ENCODE results near the gene MYO5B. TPM values are rescaled to one million over a fixed set of nuclear protein-coding genes. Genes with fewer than 3 reads are reported as not detected.

MYO5B gene
- total RNA-seq, 1 experiment from 2014 or later: 31.6 TPM

DNA sequence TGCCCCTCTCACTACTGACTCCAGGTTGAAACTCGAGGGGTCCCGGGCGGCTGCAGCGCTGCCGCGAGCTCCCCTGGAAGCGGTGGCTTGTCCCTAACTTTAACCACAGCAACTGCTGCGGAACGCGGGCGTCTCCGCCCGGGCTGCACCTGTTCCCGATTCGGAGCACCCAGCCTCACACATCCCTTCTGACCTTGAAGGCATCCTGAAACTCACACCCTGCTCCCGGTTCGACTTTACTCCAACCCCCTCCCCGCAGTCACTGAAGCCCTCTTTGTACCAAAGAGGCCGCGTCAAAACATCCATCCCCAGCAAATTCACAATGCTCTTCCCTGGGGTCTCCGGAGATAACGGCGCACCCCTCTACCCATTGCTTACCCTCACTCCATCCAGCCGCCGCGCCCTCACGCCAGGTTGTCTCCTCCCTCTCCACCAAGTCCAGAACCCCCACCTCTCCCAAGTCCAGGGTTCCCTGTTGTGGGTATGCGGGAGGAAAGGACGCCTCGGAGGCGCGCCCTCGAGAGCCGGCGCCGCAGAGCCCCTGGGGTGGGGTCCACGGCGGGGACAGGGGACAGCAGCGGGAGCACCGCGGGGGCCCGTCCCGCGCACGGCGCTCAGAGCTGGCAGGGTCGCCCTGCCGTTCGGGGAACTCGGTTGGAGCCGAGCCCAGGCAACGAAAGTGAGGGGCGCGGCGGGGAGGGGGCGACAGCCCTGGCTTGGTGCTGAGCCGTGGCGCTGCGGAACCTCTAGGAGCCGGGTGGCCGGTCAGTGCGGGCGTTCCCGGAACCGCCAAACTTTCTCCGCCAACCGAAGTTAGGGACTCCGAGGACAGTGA is 934 bp downstream of the MYO5B start:
- peaks cover 14% of the 10 kb centered on the region for H3K27me3 ChIP-seq
- no peaks in the 10 kb centered on the region for H3K36me3 ChIP-seq
- no peak for DNase-seq
- H3K9me3 ChIP-seq: no peaks in the 10 kb centered on the region
- H3K4me3 ChIP-seq: peak overlapping the region; percentile 17; the same call in 1 of the 2 replicates

DNA sequence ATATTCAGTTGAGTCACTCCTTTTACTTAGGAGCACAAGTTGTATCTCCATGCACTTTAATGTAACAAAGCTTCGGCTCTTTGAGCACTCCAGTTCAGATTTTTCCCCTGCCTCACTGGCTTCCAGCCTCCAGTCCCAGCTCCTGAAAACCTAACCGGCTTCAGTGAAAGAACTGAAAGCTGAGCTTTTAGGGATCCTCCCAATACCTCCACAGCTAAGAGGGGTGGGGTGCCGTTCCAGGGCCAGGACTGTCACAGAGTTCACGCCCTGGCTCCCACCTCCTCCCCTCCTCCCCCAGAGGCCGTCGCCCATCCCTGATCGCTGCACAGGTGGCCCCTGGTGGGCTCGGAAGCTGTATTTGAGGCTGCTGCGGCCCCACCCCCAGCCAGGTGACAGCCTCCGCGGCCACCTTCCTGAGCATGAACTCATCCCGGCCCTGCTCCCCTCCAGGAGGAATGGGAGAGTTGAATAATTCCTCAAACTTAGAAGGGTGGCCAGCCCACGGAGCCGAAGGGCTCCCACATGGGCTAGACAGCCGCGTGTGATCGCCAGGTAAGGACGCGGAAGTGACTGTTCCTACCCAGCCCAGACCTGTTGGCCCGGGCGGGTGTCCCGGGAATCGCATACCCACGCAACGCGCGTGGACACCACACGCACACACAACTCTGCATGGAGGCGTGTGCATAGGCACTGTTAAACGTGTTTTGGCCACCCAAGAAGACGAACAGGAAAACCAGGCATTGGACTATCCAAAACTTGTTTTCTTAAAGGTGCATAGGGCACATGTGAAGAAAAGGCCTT is 1.8 kb downstream of the MYO5B start:
- no peaks in the 10 kb centered on the region for H3K9me3 ChIP-seq
- peaks cover 14% of the 10 kb centered on the region for H3K27me3 ChIP-seq
- H3K36me3 ChIP-seq: no peaks in the 10 kb centered on the region
- DNase-seq: no peak
- H3K4me3 ChIP-seq: no peak overlapping the region

DNA sequence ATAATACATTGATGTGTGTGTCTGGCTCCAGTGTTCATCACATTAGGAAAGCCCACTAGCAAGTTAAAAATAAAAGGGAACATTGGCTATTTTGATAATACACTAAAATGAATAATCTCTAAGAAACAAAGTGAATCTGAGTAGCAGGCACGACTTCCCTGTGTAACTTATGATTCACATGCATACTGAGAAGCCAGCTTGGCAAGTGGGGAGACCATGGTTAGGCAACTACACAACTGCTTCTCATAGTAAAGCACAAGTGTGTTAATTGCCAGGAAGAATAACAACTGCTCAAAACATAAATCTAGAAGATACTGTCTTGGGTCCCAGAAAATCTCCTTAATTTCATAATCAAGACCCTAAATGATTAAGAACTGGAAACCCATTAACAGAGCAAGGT is 4.0 kb downstream of the MYO5B start:
- no peak overlapping the region for H3K4me3 ChIP-seq
- no peaks in the 10 kb centered on the region for H3K9me3 ChIP-seq
- peaks cover 14% of the 10 kb centered on the region for H3K27me3 ChIP-seq
- DNase-seq: no peak
- H3K36me3 ChIP-seq: no peaks in the 10 kb centered on the region

DNA sequence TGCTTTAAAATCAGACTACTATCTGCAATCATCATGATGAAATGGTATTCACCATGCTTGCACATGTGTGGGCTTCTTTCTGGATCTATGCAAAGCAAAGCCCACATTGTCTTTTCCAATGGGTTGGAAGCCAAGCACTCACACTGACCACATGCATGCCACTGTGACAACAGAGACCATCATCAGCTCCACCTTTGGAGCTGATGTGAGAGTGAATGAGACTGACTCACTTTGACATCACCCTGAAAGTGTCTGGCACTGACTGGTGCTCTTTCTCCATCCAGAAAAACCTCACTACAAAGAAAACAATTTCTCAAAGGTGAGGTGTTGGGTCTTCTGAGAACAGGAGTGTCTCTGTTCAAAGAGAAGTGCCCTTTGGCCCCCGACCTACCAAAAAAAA is 4.7 kb downstream of the MYO5B start:
- peak; percentile 37 for DNase-seq
- Histone ChIP-seq H3K9me3 (no peaks in the 10 kb centered on the region), H3K36me3 (no peaks in the 10 kb centered on the region), H3K4me3 (no peak overlapping the region), H3K27me3 (peaks cover 11% of the 10 kb centered on the region)

DNA sequence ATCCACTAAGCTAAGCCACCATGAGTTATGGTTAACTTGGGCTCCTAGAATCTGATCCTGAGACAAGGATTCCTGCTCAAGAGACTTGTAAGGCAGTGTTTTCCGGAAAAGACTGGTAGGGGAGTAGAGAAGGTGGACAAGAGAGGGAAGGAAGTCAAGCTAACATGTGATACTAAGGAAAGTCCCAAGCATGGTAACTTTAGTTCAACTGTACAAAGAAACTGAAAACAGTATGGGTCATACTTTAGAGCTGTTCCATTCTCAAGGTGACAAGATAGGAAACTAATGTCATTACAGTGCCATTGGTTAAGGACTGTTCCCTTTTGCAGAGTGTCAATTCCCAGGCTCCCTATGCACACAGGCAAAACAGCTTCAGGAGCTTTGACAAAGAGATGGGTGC is 5.8 kb downstream of the MYO5B start:
- Histone ChIP-seq H3K4me3 (no peak overlapping the region), H3K36me3 (no peaks in the 10 kb centered on the region), H3K27me3 (peaks cover 8% of the 10 kb centered on the region), H3K9me3 (no peaks in the 10 kb centered on the region)
- DNase-seq: no peak

DNA sequence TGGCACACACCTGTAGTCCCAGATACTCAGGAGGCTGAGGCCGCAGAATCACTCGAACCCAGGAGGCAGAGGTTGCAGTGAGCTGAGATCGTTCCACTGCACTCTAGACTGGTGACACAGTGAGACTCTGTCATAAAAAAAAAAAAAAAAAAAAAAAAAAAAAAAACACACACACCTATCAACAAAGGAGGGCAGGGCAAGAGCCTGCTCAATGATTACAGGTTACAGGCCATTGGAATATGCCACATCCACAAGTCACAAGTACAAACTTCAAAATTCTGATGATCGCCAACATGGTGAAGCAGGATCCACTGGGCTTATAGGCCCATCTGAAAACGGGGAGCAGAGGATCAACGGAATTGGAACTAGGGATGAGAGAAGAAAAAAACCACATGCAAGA is 6.3 kb downstream of the MYO5B start:
- no peaks in the 10 kb centered on the region for H3K36me3 ChIP-seq
- no peak overlapping the region for H3K4me3 ChIP-seq
- peaks cover 3% of the 10 kb centered on the region; the same call in 1 of the 2 replicates for H3K27me3 ChIP-seq
- H3K9me3 ChIP-seq: no peaks in the 10 kb centered on the region
- DNase-seq: no peak

DNA sequence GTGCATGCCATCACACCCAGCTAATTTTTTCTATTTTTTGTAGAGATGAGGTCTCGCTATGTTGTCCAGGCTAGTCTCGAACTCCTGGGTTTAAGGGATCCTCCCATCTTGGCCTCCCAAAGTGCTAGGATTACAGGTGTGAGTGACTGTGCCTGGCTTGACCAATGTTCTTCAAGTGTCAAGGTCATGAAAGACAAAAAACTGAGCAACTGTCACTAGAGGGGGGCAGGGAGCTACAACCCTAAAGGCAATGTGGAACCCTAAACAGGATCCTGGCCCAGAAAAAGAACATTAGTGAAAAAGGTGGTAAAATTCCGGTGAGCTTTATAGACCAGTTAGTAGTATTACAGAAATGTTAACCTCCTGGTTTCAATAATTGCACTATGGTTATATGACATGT is 7.3 kb downstream of the MYO5B start:
- no peak for DNase-seq

DNA sequence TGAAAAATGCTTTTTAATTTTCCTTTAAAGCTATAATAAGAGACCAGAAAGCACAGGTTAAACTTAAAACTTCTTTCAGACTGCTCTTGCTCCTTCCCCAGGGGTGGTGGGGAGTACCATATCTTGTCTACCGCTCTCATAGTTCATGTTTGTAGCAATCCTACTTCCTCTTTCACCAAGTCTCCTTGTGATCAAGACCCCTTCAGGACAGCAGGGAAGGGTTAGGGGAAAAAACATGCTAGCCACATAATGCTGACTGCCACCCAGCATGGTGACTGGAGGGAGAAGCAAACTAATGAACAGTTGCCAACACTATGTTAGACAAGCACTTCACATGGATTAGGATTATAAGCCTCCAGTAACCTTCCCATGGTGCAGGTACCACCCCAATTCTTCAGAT is 8.6 kb downstream of the MYO5B start:
- no peak overlapping the region for H3K4me3 ChIP-seq
- H3K27me3 ChIP-seq: no peaks in the 10 kb centered on the region
- no peak for DNase-seq
- no peaks in the 10 kb centered on the region for H3K9me3 ChIP-seq
- no peaks in the 10 kb centered on the region for H3K36me3 ChIP-seq

More for the DNA sequence above, 7.3 kb downstream of the MYO5B start:
- Histone ChIP-seq H3K9me3 (no peaks in the 10 kb centered on the region), H3K36me3 (no peaks in the 10 kb centered on the region), H3K27me3 (no peaks in the 10 kb centered on the region), H3K4me3 (no peak overlapping the region)

DNA sequence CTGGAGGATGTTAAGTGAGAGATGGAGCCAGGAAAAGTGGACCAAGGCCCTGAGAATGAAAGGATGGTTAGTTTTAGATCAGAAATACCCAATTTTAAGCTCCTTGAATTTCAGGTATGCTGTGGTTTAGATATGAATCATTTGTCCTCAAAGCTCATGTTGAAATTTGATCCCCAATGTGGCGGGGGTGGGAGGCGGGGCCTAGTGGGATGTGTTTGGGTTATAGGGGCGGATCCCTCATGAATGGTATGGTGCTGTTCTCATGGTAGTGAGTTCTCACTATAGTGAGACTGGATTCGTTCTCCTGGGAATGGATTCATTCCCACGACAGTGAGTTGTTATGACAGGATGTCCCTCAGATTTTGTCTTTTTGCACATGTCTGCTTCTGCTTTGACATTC is 11.4 kb downstream of the MYO5B start:
- no peaks in the 10 kb centered on the region for H3K27me3 ChIP-seq
- H3K9me3 ChIP-seq: no peaks in the 10 kb centered on the region
- H3K36me3 ChIP-seq: no peaks in the 10 kb centered on the region
- DNase-seq: no peak
- H3K4me3 ChIP-seq: no peak overlapping the region

DNA sequence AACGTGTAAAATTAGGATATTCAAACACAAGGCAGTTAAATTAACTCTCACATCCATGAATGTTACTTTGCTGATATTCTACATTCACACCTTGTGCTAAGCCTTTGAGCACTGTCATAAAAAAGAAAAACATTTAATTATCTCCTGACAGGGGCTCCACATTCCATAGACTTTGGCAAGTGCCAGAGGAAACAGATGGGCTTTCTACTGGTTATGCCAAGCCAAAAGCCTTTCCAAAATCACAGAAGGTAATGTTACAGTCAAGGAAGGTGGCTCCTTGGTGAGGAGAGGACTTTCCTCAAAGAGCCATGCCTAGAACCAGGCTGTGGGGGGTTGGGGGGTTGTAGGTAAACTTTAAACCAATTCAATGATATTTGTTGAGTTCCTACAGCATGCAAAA is 12.4 kb downstream of the MYO5B start:
- no peak overlapping the region for H3K4me3 ChIP-seq
- no peak for DNase-seq
- H3K27me3 ChIP-seq: no peaks in the 10 kb centered on the region
- no peaks in the 10 kb centered on the region for H3K9me3 ChIP-seq
- H3K36me3 ChIP-seq: no peaks in the 10 kb centered on the region

DNA sequence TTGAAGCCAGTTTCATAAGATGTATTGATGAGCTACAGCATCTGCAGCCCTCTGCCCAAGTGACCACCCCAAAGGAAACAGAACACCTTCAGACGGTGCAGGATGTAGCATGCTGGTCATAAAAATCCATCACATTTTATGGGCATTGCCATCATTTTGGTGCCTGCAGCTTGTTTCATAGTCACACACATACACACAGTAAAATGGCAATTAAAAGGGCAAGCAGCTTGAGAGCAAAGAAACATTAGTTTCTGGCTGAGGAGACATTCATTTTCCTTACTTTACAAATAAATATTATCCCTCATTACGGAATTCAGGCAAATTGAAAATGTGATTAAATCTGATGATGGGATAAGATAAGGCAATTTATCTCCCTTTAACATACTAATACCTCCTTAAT is 13.4 kb downstream of the MYO5B start:
- no peak for DNase-seq
- no peaks in the 10 kb centered on the region for H3K27me3 ChIP-seq
- H3K4me3 ChIP-seq: no peak overlapping the region
- H3K9me3 ChIP-seq: no peaks in the 10 kb centered on the region
- H3K36me3 ChIP-seq: no peaks in the 10 kb centered on the region

DNA sequence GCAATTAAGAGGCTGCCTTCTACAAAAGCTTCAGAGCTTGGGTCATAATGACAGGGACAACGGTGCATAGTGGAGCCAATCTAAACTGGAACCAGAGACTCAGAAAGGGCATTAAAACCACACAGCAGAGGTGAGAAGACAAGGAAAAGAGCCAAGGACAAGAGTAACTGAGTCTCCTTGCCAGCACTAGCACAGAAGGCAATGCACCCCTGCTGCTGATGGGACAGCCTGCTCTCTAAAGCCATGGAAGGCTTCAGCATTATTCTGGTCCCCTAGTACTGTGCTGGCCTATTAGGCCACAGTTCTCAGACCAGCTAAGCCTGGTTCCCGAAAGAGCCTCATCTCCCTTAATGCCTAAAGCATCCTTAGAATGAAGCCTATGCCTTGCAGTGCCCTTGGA is 15.5 kb downstream of the MYO5B start:
- Histone ChIP-seq H3K9me3 (no peaks in the 10 kb centered on the region), H3K36me3 (no peaks in the 10 kb centered on the region), H3K27me3 (no peaks in the 10 kb centered on the region), H3K4me3 (no peak overlapping the region)
- no peak for DNase-seq

DNA sequence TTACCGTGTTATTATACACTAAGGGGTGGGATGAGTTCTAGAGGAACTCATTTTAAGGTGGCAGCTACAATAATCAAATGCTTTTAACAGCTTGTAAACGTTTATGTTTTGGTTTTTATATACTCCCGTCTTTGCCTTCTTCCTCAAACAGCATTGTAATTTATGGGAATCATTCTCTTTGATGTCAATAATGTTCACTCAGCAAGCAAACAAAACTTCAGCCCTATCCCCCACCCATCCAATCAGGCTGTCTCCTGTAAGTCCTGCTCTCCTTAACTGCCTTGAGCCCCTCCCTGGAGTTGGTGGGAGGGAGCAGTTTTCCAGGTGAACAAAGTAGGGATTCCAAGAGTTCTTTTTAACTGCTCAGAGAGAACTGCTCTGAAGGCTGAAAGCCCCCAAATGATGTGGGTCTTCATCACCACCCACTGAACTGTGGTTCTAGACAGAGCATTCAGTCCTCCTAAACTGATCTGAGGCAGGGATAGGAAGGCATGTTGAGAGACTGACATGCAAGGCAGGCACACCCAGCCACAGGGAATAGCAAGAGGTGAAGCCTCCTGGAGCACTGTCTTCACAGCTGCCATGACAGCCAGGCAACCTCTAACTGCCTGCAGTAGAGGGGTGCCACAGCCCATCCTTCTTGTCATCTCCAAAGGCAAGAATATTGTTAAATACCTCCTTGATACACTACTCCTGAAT is 17.5 kb downstream of the MYO5B start:
- H3K4me3 ChIP-seq: no peak overlapping the region
- DNase-seq: no peak

DNA sequence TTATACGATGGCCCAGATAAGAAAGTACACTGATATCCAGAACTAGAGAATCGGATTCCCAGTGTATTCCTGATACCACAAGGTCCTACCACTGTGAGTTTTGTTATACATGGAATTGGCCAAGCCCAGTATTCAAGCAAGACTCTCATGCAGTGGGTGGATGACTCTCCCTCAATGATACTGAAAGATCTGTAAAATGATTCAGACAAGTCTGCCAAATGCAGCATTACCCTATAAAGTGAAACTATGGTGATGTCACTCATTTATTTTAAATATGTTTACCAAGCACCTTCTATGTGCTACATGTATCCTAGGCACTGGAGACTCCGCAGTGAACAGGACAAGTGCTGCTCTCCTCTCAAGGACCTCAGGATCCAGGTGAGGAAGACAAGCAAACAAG is 22.6 kb downstream of the MYO5B start:
- H3K36me3 ChIP-seq: no peaks in the 10 kb centered on the region
- no peak for DNase-seq
- no peak overlapping the region for H3K4me3 ChIP-seq
- no peaks in the 10 kb centered on the region for H3K27me3 ChIP-seq
- no peaks in the 10 kb centered on the region for H3K9me3 ChIP-seq

More for the DNA sequence above, 17.5 kb downstream of the MYO5B start:
- Histone ChIP-seq H3K36me3 (no peaks in the 10 kb centered on the region), H3K9me3 (no peaks in the 10 kb centered on the region), H3K27me3 (no peaks in the 10 kb centered on the region)

DNA sequence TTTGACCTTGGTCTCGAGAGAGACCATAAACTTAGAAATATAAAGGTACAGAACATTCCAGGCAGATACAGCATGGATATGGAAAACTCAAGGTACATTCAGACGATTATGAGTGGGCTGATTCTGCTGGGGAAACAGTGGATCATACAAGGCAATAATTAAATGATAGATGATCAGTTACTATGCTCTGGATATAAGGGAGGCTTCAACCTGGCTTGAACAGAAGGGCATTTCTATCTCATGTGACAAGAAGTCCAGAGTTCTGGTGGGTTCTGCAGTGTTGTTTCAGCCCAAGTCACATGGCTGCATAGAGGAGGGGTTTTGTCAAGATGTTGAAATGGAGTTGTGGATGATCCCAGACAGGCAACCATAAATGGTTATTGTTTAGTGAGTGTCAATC is 23.5 kb downstream of the MYO5B start:
- Histone ChIP-seq H3K27me3 (no peaks in the 10 kb centered on the region), H3K9me3 (no peaks in the 10 kb centered on the region), H3K4me3 (no peak overlapping the region), H3K36me3 (no peaks in the 10 kb centered on the region)
- DNase-seq: no peak

DNA sequence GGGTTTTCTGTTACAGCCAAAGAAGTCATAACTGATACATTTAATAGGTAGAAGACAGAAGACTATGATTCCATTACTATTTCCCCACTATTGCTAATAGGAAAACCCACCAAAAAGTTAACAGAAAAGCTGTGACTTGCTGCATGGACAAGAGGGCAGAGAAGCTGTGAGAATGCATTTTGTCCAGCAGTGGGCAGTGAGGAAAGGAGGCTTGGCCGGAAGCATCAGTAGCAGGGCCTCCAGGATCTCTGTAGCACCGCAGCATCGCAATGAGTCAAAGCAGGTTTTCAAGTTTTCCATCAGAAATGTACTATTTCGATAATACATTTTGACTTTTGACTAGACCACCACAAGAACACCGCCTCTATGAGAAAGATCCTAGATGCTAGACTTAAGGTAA is 24.9 kb downstream of the MYO5B start:
- H3K9me3 ChIP-seq: no peaks in the 10 kb centered on the region
- no peaks in the 10 kb centered on the region for H3K27me3 ChIP-seq
- H3K4me3 ChIP-seq: no peak overlapping the region
- no peak for DNase-seq
- no peaks in the 10 kb centered on the region for H3K36me3 ChIP-seq

DNA sequence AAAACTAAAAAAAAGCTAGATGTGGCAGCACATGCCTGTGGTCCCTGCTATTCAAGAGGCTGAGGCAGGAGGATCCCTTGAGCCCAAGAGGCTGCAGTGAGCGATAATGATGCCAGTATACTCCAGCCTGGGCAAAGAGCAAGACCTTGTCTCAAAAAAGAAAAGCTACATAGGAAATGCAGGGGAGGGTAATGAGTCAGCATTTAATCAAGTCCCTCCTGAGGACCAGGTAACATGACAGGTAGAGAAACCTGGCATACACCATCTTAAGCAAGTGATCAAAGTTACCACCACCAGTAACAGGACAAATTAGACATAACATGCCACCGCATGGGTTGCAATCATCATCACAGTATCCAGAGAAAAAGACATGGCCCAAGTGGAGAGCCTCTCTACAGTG is 25.8 kb downstream of the MYO5B start:
- no peak for DNase-seq
- no peaks in the 10 kb centered on the region for H3K36me3 ChIP-seq
- no peaks in the 10 kb centered on the region for H3K27me3 ChIP-seq
- no peak overlapping the region for H3K4me3 ChIP-seq
- no peaks in the 10 kb centered on the region for H3K9me3 ChIP-seq

Measured in MG63 (cell line).